ENCODE measurements around the gene EVI5L.

EVI5L gene

GRCh38 chr19:7830823-7831222 is 805 bp downstream of the EVI5L start:
- no peak for TF ChIP-seq CTCF (IDR thresholded peaks at IDR 0.05; ENCODE audit: low read depth, low read length)
- DNase-seq (ENCODE audit: extremely low read depth, low read depth): no peak

- DNase-seq (ENCODE audit: extremely low read depth, low read depth): no peak
- TF ChIP-seq CTCF (IDR thresholded peaks at IDR 0.05; ENCODE audit: low read depth, low read length): peak; percentile 35
These were observed 1.4 kb downstream of the EVI5L start for GRCh38 chr19:7831452-7831851.

- no peak for TF ChIP-seq CTCF (IDR thresholded peaks at IDR 0.05; ENCODE audit: low read depth, low read length)
These were observed 2.0 kb downstream of the EVI5L start for GRCh38 chr19:7832009-7832408.

GRCh38 chr19:7832781-7833180 is 2.8 kb downstream of the EVI5L start:
- TF ChIP-seq CTCF (IDR thresholded peaks at IDR 0.05; ENCODE audit: low read depth, low read length): no peak
- no peak for DNase-seq (ENCODE audit: extremely low read depth, low read depth)

More at GRCh38 chr19:7832009-7832408, 2.0 kb downstream of the EVI5L start:
- no peak for DNase-seq (ENCODE audit: extremely low read depth, low read depth)

GRCh38 chr19:7833225-7834099 is 3.4 kb downstream of the EVI5L start:
- no peak for TF ChIP-seq CTCF (IDR thresholded peaks at IDR 0.05; ENCODE audit: low read depth, low read length)
- no peak for DNase-seq (ENCODE audit: extremely low read depth, low read depth)

GRCh38 chr19:7839476-7839875 is 9.5 kb downstream of the EVI5L start:
- DNase-seq (ENCODE audit: extremely low read depth, low read depth): no peak
- no peak for TF ChIP-seq CTCF (IDR thresholded peaks at IDR 0.05; ENCODE audit: low read depth, low read length)

- no peak for TF ChIP-seq CTCF (IDR thresholded peaks at IDR 0.05; ENCODE audit: low read depth, low read length)
These were observed 10.6 kb downstream of the EVI5L start for GRCh38 chr19:7840629-7841028.

More at GRCh38 chr19:7840629-7841028, 10.6 kb downstream of the EVI5L start:
- DNase-seq (ENCODE audit: extremely low read depth, low read depth): no peak

All from AG09319 (cell line).